Measurements from ENCODE around the gene DDC. TPM values are rescaled to one million over a fixed set of nuclear protein-coding genes. Genes with fewer than 3 reads are reported as not detected.
A peak's percentile ranks its signal among the peaks of the same experiment; 100 is the strongest.

The DDC gene
- total RNA-seq, 4 donors from 2014 or later = 0.35 TPM; not detected in 3

- no peak for DNase-seq
- no peaks in the 10 kb centered on the region for H3K9me3 ChIP-seq
- H3K27me3 ChIP-seq = peaks cover 0 to 56% (median 0%) of the 10 kb centered on the region in 4 donors
- H3K36me3 ChIP-seq = no peaks in the 10 kb centered on the region
- H3K27ac ChIP-seq = no peak overlapping the region
- H3K4me1 ChIP-seq = peaks cover 0 to 15% (median 4%) of the 10 kb centered on the region in 3 donors
- 48 to 70% methylated on average over 2 to 4 of the region's 5 CpGs for WGBS, 2 donors
- intact Hi-C loops (cut with DNase I) = no loop called here
- no peak overlapping the region for H3K4me3 ChIP-seq
- TF ChIP-seq CTCF (IDR thresholded peaks at IDR 0.05) (no peak), POLR2A (IDR thresholded peaks at IDR 0.05) (no peak)
These were observed 6.7 kb downstream of the DDC start for GRCh38 chr7:50558294-50559053.

DNA sequence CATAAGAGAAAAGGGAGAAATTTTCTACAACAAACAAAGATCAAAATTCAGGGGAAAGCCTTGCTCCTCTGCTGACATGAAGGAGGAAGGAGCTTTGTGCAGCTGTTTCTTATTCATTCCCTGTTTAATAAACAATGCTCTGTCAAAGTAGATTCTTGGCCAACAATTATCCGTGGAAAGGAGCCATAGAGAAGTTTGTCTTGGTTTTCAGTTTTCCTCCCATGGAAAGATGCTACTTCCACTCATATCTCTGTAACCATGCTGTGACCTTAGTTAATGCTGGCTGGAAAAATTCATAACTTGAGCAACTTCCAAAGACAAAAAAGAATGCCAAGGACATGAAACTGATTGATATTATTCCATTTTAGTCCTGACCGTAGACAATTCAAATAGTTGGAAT lies 8.1 kb downstream of the DDC start:
- Histone ChIP-seq H3K4me1 (peaks cover 0 to 15% (median 4%) of the 10 kb centered on the region in 3 donors), H3K4me3 (no peak overlapping the region), H3K27ac (peak overlapping the region in 2 of 4 donors; percentile 63 to 65), H3K9me3 (no peaks in the 10 kb centered on the region), H3K36me3 (no peaks in the 10 kb centered on the region), H3K27me3 (peaks cover 0 to 65% (median 0%) of the 10 kb centered on the region in 4 donors)
- TF ChIP-seq POLR2A (IDR thresholded peaks at IDR 0.05) = no peak
- no peak for TF ChIP-seq CTCF (IDR thresholded peaks at IDR 0.05)
- no peak for DNase-seq
- 38% methylated on average over 2 of the region's 2 CpGs for WGBS, 2 donors
- intact Hi-C loops (cut with DNase I) = no loop called here

GRCh38 chr7:50556247-50556991 lies 8.8 kb downstream of the DDC start:
- H3K4me1 ChIP-seq = peaks cover 0 to 15% (median 4%) of the 10 kb centered on the region in 3 donors
- intact Hi-C loops (cut with DNase I) = no loop called here
- no peaks in the 10 kb centered on the region for H3K36me3 ChIP-seq
- peaks cover 0 to 72% (median 0%) of the 10 kb centered on the region in 4 donors for H3K27me3 ChIP-seq
- WGBS, 2 donors = 58 to 60% methylated on average over 8 of the region's 8 CpGs
- no peak for DNase-seq
- no peaks in the 10 kb centered on the region for H3K9me3 ChIP-seq
- TF ChIP-seq CTCF (IDR thresholded peaks at IDR 0.05) (no peak), POLR2A (IDR thresholded peaks at IDR 0.05) (no peak)
- H3K27ac ChIP-seq = peak overlapping the region in 2 of 4 donors; percentile 63 to 65
- H3K4me3 ChIP-seq = peak overlapping the region in 1 of 4 donors; percentile 8

DNA sequence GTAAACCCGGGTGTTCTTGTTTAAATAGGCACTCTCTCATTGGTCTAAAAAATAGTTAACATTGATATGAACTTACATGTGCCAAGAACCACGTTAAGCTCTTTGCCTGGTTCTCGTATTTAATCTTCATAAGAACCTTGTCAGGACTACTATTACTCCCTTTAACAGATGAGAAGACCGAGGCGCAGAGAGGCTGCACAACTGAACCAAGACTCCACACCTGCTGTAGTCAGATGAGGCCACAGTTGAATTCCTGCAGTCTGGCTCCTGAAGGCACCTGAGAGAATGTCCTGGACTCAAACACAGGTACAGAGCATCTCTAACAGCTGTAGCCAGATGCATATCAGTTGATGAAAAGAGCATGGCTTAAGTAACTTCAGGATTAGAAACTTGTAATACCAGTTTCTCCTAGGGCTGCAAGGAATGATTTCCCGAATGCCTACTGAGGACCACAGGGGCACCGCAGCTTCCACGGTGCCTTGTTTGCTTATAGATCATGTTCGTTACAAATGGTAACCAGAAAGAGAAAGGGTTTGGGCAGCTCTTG lies 9.5 kb downstream of the DDC start:
- Histone ChIP-seq H3K27me3 (peaks cover 0 to 70% (median 0%) of the 10 kb centered on the region in 4 donors), H3K36me3 (no peaks in the 10 kb centered on the region), H3K9me3 (no peaks in the 10 kb centered on the region), H3K27ac (peak overlapping the region in 1 of 4 donors; percentile 39), H3K4me3 (no peak overlapping the region), H3K4me1 (peaks cover 0 to 15% (median 4%) of the 10 kb centered on the region in 3 donors)
- no peak for DNase-seq
- WGBS, 2 donors = 64 to 81% methylated on average over 9 of the region's 9 CpGs
- intact Hi-C loops (cut with DNase I) = no loop called here
- no peak for TF ChIP-seq POLR2A (IDR thresholded peaks at IDR 0.05)
- TF ChIP-seq CTCF (IDR thresholded peaks at IDR 0.05) = no peak

All from esophagus squamous epithelium (tissue), 5 donors.